Stimulated activated CD8-positive, alpha-beta memory T cell treated with anti-CD3 and anti-CD28 coated beads, Interleukin-4, amount 100 ng/mL, for 1 hour (primary cell): ENCODE data around the gene GSTM4.
"Not testable (repeated sequence)": the region's sequence is repeated elsewhere in the genome, so short reads cannot be mapped to it uniquely, and the experiment has no call there.

ENCODE experiments used
- DNase-seq, 2 donors: peaks; one replicate each; pipeline ENCODE4 v3.0.0-alpha.2; 2020; ENCODE audit warnings: low read depth in 2 of 2, low spot score in 1 of 2

GSTM4 gene

DNA sequence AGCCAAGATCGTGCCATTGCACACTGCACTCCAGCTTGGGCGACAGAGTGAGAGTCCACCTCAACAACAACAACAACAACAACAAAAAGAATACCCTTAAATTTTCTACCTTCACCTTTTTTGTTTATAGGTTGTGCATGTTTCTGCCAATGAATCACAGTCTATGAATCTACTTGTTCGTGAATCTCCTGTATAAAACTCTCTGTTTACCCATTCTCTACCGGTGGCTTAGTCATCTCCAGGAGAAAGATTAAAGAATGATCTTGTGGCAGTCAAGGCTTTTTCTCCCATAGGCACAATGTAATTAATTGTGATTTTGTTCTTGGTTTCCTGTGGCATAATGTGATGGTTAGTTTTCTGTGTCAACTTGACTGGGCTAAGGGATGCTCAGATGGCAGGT, 42.0 kb downstream of the GSTM4 start:
- not testable (repeated sequence) for DNase-seq

DNA sequence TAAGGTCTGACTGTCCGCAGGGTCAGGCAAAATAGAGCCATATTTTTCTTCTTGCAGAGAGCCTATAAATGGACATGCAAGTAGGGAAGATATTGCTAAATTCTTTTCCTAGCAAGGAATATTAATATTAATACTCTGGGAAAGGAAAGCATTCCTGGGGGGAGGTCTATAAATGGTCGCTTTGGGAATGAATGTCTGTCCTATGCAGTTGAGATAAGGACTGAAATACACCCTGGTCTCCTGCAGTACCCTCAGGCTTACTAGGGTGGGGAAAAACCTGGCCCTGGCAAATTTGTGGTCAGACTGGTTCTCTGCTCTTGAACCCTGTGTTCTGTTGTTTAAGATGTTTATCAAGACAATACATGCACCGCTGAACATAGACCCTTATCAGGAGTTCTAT, 47.0 kb downstream of the GSTM4 start:
- not testable (repeated sequence) for DNase-seq

DNA sequence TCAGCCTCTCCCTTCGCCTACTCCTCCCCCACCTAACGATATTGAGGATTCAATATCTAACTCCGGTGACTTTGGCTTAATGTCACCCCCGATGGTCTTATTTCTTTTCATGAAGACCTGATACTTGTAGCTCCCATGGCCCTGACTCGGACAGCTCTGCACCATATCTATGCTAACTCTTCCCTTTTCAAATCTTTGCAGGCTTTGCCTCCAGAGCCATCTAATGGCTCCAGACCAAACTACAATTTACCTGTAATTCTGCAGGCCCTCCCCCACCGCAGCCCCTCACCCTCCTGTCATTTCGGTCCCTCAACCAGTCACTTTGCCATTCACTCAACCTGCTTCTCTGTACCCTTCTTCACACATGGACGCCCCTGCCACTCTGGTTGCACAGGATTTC, 48.3 kb downstream of the GSTM4 start:
- no peak for DNase-seq

DNA sequence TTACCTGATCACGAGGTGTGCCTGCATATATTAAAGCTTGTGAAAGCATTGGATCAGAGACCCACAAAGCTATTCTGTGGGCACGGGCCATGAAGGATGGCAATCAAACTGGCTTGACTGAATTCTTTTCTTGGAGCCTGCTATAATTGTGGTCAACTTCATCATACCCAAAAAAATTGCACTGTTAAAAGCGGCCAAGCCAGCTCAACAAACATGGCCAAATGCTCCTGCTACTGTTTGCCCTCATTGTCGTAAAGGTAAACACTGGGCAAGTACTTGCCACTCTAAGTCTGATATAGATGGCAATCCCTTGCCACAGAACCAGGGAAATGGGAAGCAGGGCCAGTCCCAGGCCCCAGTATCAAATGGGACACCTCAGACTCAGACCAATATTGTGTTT, 49.5 kb downstream of the GSTM4 start:
- no peak for DNase-seq

DNA sequence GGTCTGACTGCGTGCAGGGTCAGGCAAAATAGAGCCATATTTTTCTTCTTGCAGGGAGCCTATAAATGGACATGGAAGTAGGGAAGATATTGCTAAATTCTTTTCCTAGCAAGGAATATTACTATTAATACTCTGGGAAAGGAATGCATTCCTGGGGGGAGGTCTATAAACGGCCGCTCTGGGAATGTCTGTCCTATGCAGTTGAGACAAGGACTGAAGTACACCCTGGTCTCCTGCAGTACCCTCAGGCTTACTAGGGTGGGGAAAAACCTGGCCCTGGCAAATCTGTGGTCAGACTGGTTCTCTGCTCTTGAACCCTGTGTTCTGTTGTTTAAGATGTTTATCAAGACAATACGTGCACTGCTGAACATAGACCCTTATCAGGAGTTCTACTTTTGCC, 53.0 kb downstream of the GSTM4 start:
- not testable (repeated sequence) for DNase-seq

DNA sequence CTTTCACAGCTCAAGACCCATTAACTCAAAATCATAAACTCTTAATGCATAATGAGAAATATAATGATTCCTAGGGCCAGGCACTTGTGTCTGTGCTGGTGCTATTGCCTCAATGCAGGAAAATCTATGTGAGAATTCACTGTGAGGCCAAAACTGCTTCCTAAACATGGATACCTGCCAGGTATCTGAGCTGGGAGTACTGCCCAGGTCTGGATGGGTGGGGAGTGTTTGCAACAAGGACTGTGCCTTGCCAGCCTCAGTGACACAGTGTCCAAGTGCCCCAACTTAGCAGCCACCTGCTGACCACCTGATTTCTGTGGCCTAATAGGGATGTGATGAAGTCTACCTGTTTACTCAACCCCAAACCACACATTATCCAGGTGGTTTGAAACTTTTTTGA, 53.9 kb downstream of the GSTM4 start:
- not testable (repeated sequence) for DNase-seq
